Measurements from ENCODE around the gene BUD31. TPM values are rescaled to one million over a fixed set of nuclear protein-coding genes. Genes with fewer than 3 reads are reported as not detected.

The BUD31 gene
- total and polyA plus RNA-seq, 2 of the 13 experiments (the other 11 are each of a cell fraction or from before 2014, with no cell fraction given): 35.1 to 79.1 TPM

- TF ChIP-seq ZFY (CRISPR knock-in tag; IDR thresholded peaks at IDR 0.05) (peak; percentile 40), SRSF4 (IDR thresholded peaks at IDR 0.05; ENCODE audit: low read depth, low read length, poor library complexity, severe bottlenecking) (no peak), KLF9 (CRISPR knock-in tag; IDR thresholded peaks at IDR 0.05; ENCODE audit: low read depth) (no peak), NFKB2 (CRISPR knock-in tag; IDR thresholded peaks at IDR 0.05; ENCODE audit: borderline replicate concordance) (no peak), GFI1 (CRISPR knock-in tag; IDR thresholded peaks at IDR 0.05; ENCODE audit: borderline replicate concordance) (no peak), SMARCC2 (IDR thresholded peaks at IDR 0.05) (no peak), MAFK (conservative IDR thresholded peaks at IDR 0.05 in 1 of 2, IDR thresholded peaks at IDR 0.05 in 1 of 2; ENCODE audit: low read length in 2 of 2) (no peak), ZNF770 (CRISPR knock-in tag; IDR thresholded peaks at IDR 0.05) (no peak; the same call in 1 of the 2 replicates), MEF2D (CRISPR knock-in tag; IDR thresholded peaks at IDR 0.05) (no peak), ZFP62 (CRISPR knock-in tag; IDR thresholded peaks at IDR 0.05) (no peak), RXRA (CRISPR knock-in tag; IDR thresholded peaks at IDR 0.05) (peak; percentile 83; the same call in 1 of the 2 replicates), SOX13 (IDR thresholded peaks at IDR 0.05) (no peak), SOX13 (CRISPR knock-in tag; conservative IDR thresholded peaks at IDR 0.05 in 1 of 2, IDR thresholded peaks at IDR 0.05 in 1 of 2) (0 out of 4 replicates have a peak, but pooled peaks of 1 of the 2 experiments have one; percentile 11), HBP1 (CRISPR knock-in tag; IDR thresholded peaks at IDR 0.05; ENCODE audit: low read depth) (0 out of 2 replicates have a peak, but pooled peaks have one; percentile 42), NR2F6 (IDR thresholded peaks at IDR 0.05) (peak; percentile 58), NR2F6 (CRISPR knock-in tag; IDR thresholded peaks at IDR 0.05) (peak; percentile 74), PHF21A (CRISPR knock-in tag; IDR thresholded peaks at IDR 0.05) (no peak), THAP11 (CRISPR knock-in tag; IDR thresholded peaks at IDR 0.05) (no peak), ZNF619 (CRISPR knock-in tag; IDR thresholded peaks at IDR 0.05) (peak; percentile 55; the same call in 1 of the 2 replicates), ZBTB20 (CRISPR knock-in tag; IDR thresholded peaks at IDR 0.05; ENCODE audit: borderline replicate concordance, low read depth) (no peak), MEIS1 (CRISPR knock-in tag; IDR thresholded peaks at IDR 0.05; ENCODE audit: borderline replicate concordance) (no peak), YEATS4 (CRISPR knock-in tag; IDR thresholded peaks at IDR 0.05; ENCODE audit: borderline replicate concordance) (0 out of 2 replicates have a peak, but pooled peaks have one; percentile 13), ZBTB43 (CRISPR knock-in tag; conservative IDR thresholded peaks at IDR 0.05) (0 out of 2 replicates have a peak, but pooled peaks have one; percentile 10), IRF1 (CRISPR knock-in tag; IDR thresholded peaks at IDR 0.05; ENCODE audit: low read depth) (no peak), ZNF235 (CRISPR knock-in tag; IDR thresholded peaks at IDR 0.05; ENCODE audit: borderline replicate concordance) (no peak)
Measured at GRCh38 chr7:99380823-99381663, 27.7 kb upstream of the BUD31 start (continued).

Data from HepG2 (cell line).